T-helper 9 cell (primary cell): ENCODE results near the gene NCKAP1.
"Not testable (repeated sequence)": the region's sequence is repeated elsewhere in the genome, so short reads cannot be mapped to it uniquely, and the experiment has no call there.

Source experiments
- DNase-seq: peaks from one replicate; pipeline ENCODE4 v3.0.0-alpha.2; 2020

Gene NCKAP1

DNA sequence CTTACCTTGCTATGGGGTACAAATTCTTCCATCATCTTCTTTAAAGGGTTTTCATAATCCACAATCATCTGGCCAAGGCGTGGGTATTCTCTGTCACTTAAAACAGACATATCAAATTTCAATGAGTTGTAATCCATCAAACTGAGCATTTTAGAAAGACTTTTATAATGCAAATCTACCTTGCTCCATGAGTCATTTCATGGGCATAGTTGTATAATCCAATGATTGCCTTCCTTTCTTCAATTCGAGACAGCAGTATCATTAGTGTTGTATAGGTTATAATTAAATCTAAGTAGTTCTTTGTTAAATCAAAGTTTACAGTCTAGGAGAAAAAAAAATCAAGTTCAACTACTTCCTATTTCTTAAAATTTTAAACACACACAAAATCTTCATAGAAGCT is 36.3 kb downstream of the NCKAP1 start:
- DNase-seq: no peak

DNA sequence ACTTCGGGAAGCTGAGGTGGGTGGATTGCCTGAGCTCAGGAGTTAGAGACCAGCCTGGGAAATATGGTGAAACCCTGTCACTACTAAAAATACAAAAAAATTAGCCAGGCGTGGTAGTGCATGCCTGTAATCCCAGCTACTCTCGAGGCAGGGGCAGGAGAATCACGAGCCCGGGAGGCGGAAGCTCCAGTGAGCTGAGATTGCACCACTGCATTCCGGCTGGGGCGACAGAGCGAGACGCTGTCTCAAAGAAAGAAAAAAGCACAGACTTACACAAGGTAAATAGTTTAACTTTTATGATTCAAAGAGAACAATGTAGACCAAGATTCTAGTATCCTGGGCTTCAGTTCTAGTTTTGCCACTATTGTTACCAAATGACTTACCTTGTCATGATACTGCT is 37.4 kb downstream of the NCKAP1 start:
- no peak for DNase-seq

GRCh38 chr2:182999348-183000028 is 38.8 kb downstream of the NCKAP1 start:
- DNase-seq: no peak

DNA sequence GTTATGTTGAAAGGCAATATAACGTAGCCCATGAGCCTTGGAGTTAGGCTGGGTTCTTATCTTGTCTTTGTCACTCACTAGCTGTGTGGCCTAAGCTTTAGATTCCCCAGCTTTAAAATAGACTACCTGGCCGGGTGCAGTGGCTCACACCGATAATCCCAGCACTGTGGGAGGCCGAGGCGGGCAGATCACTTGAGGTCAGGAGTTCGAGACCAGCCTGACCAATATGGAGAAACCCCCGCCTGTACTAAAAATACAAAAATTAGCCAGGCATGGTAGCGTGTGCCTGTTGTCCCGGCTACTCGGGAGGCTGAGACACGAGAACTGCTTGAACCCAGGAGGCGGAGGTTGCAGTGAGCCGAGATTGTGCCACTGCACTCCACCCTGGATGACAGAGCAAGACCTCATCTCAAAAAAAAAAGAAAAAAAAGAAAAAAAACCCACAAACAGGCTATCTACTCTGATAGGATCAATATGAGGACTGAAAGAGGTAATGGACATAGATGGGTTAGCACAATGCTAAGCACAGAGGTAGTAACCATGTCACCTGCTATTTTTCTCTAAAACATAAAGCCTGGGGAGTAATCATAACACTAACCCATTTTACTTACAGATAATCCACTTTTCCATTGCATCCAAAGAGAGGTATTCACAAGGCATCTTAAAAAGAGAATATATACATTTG is 43.9 kb downstream of the NCKAP1 start:
- no peak for DNase-seq

DNA sequence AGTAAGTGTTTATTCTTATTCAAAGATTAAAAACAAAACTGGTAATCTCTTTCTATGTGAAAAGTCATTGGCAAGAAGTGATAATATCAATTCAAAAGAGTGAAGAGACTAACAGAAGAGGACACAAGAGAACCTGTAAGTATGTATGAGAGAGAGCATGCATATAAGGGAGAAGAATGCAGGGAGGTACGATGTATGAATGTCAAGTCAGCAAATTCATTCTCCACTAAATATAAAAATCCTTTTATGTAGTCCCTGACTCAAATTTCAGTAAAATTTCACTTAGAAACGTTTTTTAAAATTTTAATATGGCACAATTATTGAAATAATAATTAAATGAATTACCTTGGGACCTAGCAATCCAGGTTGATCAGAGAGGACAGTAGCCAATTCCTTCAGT is 55.3 kb downstream of the NCKAP1 start:
- DNase-seq: no peak

- DNase-seq: not testable (repeated sequence)
Observed at GRCh38 chr2:182981475-182981874, 56.8 kb downstream of the NCKAP1 start.

DNA sequence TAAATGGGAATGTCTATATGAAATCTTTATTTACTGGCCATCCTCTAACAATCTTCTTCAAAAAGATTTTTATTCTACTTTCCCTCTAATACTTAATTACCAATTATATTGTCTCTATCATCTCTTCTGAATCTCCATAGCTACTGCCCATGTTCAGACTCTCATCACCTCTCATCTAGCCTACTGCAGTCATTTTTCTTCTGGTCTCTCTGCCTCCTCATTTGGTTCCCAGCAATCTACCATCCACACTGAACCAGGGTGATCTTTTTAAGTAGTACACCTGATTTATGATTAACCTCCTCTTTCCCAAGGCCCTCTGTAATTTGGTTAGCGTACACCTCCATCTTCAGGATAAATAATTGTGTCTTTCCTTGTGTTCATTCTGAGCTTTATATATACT is 57.6 kb downstream of the NCKAP1 start:
- DNase-seq: no peak

GRCh38 chr2:182980115-182980514 is 58.1 kb downstream of the NCKAP1 start:
- no peak for DNase-seq

DNA sequence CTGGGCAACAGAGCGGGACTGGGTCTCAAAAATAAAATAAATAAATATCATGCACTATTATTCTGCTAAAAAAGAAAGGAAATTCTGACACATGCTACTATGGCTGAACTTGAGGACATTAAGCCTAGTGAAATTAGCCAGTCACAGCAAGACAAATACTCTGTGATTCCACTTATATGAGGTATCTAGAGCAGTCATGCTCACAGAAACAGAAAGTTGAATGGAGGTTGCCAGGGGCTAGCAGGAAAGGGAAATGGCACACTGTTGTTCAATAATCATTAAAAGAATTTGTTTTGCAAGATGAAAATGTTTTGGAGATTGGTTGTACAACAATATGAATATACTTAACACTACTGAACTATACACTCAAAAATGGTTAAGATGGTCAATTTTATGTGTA is 60.8 kb downstream of the NCKAP1 start:
- DNase-seq: no peak

DNA sequence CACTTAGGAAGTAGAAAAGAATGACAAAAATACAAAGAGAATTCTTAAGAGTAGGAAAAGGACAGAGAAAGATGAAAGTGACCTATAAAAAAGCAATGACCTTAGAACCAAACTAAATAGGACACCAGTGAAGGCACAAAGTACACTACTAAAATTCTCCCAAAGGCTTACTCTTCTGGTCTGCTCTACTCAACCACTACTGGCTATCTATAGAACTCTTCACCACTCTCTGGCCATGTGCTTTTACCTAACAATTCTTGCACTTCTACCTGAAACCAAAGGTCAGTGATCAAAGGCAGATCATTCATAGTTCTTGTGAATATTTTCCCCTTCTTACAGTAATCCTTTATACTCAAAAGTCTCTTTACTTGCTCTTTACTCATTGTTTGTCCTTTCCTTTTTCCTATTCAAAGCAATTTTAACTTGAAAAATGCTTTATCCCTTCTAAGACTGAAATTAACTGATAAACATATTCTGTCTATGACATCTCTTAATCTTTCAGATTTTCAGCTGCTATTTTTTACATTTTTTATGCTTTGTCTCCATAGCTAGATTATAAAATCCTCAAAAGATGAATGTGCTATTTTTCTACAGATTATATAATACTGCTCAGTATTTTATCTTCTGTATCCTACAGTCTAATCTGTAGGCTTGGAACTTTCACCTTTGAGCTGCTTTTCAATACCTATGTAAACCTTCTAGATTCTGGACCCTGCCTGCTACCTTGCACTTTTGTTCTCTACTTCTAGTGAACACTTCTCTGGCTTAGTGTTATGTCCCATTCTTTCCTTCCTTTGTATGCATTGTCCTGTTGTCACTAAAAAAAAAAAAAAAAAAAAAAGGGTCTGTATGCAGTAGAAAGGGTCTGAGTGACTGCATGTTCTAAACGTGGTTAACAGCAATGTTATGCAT is 64.6 kb downstream of the NCKAP1 start:
- DNase-seq: no peak

DNA sequence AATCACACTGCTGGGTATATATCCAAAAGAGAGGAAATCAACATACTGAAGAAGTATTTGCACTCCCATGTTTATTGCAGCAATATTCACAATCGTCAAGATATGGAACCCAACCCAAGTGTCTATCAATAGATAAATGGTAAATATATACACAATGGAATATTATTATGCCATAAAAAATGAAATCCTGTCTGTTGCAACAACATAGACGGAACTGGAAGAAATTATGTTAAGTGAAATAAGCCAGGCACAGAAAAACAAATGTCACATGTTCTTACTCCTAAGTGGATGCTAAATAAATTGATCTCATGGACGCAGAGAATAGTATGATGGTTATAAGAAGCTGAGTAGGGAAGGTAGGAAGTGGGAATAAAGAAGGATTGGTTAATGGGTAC is 65.7 kb downstream of the NCKAP1 start:
- DNase-seq: no peak

- no peak for DNase-seq
Observed at GRCh38 chr2:182971820-182972547, 66.3 kb downstream of the NCKAP1 start.

DNA sequence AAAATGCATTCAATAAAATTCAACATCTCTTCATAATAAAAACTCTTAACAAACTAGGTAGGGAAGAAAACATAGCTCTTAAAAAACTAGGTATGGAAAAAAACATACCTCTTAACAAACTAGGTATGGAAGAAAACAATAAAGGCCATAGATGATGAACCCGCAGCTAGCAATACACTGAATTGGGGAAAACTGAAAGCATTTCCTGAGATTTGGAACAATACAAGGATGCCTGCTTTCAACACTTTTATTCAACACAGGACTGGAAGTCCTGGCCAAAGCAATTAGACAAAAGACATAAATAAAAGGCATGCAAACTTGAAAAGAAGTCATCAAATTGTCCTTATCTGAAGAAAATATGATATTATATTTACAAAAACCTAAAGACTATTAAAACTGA is 67.8 kb downstream of the NCKAP1 start:
- DNase-seq: no peak

DNA sequence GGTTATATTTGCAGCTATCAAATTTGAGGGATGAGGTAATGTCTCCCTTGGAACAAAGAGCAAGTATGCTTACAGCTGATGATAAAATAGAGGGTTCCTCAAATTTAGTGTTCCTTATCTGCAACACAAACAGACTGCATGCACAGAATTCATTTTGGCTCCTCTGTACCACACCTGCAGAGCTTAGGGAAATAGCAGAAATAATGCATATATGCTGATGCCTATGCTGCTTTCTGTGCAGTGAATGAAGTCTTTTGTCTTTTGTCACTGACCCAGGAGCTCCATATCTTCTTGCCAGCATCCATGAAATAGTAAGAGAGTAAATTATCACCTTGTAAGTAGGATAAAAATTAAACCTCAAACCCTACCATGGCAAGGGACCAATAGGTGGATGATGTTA is 69.8 kb downstream of the NCKAP1 start:
- DNase-seq: no peak

DNA sequence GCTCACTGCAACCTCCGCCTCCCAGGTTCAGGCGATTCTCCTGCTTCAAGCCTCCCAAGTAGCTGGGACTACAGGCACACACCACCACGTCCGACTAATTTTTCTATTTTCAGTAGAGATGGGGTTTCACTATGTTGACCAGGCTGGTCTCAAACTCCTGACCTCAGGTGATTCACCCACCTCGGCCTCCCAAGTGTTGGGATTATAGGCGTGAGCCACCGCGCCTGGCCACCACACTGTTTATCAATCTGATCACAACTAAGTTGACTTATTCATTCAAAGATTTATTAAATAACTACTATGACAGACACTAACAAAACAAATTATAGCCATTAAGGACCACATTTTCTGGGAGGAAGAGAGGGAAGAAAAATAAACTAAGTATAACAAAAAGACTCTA is 71.9 kb downstream of the NCKAP1 start:
- not testable (repeated sequence) for DNase-seq

- DNase-seq: no peak
Observed at GRCh38 chr2:182962641-182963040, 75.6 kb downstream of the NCKAP1 start.

DNA sequence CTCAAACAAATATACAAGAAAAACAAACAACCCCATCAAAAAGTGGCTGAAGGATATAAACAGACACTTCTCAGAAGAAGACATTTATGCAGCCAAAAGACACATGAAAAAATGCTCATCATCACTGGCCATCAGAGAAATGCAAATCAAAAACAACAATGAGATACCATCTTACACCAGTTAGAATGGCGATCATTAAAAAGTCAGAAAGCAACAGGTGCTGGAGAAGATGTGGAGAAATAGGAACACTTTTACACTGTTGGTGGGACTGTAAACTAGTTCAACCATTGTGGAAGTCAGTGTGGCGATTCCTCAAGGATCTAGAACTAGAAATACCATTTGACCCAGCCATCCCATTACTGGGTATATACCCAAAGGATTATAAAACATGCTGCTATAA is 77.4 kb downstream of the NCKAP1 start:
- not testable (repeated sequence) for DNase-seq

GRCh38 chr2:182954789-182955188 is 83.5 kb downstream of the NCKAP1 start:
- no peak for DNase-seq

- no peak for DNase-seq
Observed at GRCh38 chr2:182952741-182953450, 85.4 kb downstream of the NCKAP1 start.

DNA sequence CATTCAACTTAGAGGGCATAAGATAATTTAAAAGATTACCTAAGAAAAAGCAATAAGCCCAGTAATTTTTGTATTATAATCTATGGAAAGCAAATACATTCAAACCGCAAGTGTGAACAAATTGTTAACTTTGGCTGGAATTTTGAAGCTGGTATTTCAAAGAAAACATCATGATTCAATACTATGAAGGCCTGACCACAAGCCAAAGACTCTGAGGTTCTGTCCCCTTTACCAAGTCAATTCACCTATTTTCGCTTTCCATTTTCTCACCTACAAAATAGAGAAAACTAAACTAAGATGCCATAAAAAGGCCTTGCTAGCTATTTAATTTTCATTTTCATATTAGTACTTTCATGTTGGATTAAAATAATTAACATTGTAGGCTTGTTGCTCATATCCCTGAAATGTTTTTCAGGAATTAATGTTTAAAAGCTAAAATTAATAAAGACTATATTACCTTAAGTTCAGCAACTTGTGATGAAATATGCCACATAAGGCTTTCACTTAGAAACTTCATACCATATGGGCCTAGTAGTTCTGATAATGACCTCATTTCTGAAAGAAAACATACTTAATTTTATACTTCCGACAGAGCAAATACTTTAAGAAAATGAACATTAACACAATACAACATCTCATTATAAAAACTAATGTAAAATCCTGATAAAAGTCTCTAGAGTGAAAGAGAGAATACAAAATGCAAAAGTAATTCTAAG is 86.2 kb downstream of the NCKAP1 start:
- no peak for DNase-seq

- no peak for DNase-seq
Observed at GRCh38 chr2:182950546-182950945, 87.7 kb downstream of the NCKAP1 start.
